GM19035 (cell line): Measurements from ENCODE around the gene DPCD.

Source experiments
- ATAC-seq: cut with Tn5 transposase; IDR thresholded peaks from one replicate; pipeline ENCODE4 v1.9.1; 2021; ENCODE audit not compliant: unreplicated experiment

Gene DPCD

GRCh38 chr10:101587725-101588653 is at the start of gene DPCD, which contains the start of gene POLL:
TSS of gene DPCD (plus strand) at chr10:101588321. CDS start at chr10:101588337, 16 bp downstream.
TSS of gene POLL (minus strand) at chr10:101588257. CDS start at chr10:101587360, 897 bp downstream.
- ATAC-seq = peak; percentile 96

GRCh38 chr10:101538446-101538845 is 49.7 kb upstream of the DPCD start:
- ATAC-seq = no peak

- no peak for ATAC-seq
Observed at GRCh38 chr10:101545898-101546297, 42.2 kb upstream of the DPCD start.

DNA sequence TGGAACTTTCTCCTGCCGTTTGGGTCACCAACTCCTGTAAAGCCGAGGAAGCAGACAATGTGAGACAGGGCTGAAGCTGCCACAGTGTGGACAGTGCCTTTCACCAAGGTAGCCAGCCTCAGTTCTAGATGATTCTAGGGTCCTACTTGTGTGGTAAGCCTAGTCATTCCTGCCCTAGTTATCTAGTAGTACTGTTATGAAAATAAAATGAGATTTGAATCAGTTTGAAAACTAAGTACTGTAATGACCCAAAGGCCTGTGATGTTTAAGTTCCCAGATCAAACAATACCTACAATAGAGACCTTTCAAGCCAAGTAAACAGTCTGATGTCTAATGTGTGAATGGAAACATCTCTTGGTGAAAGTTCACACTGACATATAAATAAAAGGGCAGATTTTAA is 37.2 kb upstream of the DPCD start:
- no peak for ATAC-seq

GRCh38 chr10:101552442-101552841 is 35.7 kb upstream of the DPCD start:
- ATAC-seq = no peak

DNA sequence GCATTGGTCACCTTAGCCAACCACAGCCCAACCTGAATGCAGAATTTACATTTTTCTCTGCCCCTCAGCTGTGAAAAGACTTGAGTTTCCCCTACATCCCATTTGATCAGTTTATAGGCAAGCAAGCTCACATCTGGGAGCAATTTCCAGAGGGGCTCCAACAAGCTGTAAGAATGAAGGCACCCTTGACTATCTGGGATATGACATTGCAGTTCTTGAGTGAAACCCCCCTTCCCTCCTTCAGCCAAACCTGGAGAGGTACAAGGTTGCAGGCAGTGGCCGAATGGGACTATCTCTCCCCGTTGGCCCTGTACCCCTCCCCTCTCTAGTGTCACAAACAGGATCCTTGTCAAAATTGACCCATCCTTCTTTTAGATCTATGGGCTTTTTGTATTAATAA is 30.6 kb upstream of the DPCD start:
- no peak for ATAC-seq

GRCh38 chr10:101558204-101558603 is 29.9 kb upstream of the DPCD start:
- no peak for ATAC-seq

DNA sequence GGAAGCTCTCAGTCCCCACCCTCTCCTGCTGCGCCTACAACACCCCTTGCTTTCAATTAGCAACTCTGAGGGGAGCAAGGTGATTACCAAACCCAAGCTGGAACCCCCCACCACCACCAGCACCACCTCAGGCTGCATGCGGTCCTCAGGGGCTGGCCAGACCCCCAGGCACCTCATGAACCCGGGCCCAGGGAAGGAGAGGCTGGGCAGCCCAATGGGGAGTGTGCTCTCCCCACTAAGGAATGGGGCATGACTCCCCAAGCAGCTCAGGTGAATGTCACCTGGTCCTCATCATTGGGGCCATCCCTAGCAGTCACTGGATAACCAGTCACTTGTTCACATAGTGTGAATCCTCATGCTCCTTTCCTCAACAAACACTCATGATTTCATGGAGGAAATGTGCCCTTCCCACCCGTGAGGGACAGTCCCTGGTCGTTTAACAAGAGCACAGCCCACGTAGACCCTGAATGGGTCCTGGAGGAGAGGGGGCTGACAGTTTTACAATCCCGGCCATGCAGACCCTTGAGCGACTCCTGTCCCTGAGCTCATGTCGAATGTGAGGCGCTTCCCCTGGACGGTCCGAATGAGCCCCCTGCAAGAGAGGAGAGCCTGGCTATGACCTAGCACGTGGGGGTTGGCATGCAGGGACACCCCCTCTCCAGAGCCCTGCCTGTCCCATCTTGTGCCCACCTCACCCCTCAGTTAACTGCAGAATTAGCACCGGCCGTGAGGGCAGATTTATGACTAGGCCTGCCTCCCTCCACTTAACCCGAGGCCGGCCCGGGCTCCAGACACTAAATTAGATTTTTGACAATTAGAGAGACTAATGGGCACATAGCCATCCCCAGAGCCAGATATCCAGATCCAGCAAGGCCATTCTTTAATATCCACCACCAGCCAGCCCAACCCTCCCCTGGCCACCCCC is 29.2 kb upstream of the DPCD start:
- ATAC-seq = no peak

DNA sequence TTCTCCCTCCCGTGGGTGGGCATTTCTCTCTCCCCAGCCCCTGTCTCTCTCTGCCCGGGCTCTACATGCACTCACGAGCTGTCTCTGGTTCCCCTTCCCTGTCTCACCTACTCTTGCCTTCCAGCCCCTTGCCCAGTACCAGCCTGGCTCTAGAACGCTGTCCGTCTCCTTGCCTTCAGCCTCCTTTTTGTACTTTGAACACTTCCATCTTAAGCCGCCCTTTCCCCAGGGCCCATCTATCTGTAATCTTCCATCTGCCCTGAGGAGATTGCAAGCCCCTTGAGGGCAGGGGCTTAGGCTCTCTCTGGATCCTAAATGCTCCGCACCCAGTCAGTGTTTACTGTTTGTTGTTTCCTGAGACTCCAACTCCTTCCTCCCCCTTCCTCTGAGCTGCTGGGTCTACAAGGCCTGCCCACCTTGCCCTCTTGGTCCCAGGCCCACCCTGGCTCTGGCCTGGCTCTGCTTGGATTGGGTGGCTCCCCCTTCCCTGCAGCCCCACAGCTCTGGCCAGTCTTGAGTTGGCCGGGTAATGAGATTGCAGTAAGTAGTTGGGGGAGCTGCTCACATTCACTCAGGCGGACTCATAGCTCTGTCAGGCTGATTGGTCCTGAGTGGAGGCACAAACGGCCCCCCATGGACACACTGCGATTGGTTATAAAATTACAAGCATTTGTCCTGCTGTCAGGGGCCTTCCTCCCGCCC is 28.4 kb upstream of the DPCD start:
- ATAC-seq = no peak

DNA sequence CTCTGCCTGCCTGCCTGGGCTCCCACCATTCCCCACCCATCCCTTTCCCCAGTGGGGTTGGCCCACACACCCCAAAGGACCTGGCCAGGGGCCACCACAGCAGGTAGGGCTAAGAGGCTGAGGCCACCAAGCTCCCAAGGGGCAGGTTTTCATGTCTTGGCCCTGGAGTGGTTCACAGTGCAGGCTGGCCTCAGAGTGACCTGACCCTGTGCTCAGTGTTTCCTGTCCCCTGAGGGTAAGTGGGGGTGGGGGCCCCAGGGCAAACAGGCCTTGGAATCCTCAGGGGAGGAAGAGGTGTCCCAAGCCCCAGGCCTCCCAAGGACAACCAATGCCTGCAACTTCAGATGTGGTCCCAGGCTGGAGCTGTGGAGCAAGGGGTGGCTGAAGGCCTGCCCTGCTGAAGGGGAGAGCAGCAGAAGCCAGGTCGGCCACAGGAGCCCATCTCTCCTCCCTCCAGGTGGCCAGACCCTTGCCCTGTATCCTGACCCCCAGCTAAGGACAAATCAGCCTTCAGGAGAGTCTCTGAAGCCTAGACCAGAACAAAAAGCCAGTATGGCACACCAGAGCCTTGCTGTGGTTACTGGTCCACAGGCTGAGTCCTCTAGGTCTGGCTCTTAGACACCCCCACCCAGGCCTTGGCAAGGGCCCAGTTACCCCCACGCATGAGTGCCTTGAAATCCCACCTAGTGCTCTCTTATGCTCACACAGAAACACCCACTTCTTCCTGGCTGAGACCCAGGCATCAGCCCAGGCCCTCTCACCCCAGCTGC is 27.6 kb upstream of the DPCD start:
- no peak for ATAC-seq

- ATAC-seq = no peak
Observed at GRCh38 chr10:101561068-101561915, 26.8 kb upstream of the DPCD start.

- ATAC-seq = no peak
Observed at GRCh38 chr10:101562231-101562630, 25.9 kb upstream of the DPCD start.

GRCh38 chr10:101563007-101563406 is 25.1 kb upstream of the DPCD start:
- ATAC-seq = no peak

- ATAC-seq = no peak
Observed at GRCh38 chr10:101563497-101564040, 24.6 kb upstream of the DPCD start.

- no peak for ATAC-seq
Observed at GRCh38 chr10:101564490-101564991, 23.6 kb upstream of the DPCD start.

GRCh38 chr10:101565370-101565900 is 22.7 kb upstream of the DPCD start:
- ATAC-seq = no peak

- ATAC-seq = no peak
Observed at GRCh38 chr10:101565936-101566332, 22.2 kb upstream of the DPCD start.

- ATAC-seq = no peak
Observed at GRCh38 chr10:101566333-101567164, 21.6 kb upstream of the DPCD start.
